ES-I3 (cell line): ENCODE data around the gene CERS6.
"Not testable (repeated sequence)": the region's sequence is repeated elsewhere in the genome, so short reads cannot be mapped to it uniquely, and the experiment has no call there.

Experiments
- H3K36me3 ChIP-seq: 2 replicates; pipeline ENCODE4 v1.6.1; 2013; ENCODE audit warnings: mild to moderate bottlenecking, low read length, control low read depth, moderate library complexity; ENCODE audit not compliant: insufficient read depth
- H3K4me1 ChIP-seq: 2 replicates; pipeline ENCODE4 v1.6.1; 2013; ENCODE audit warnings: mild to moderate bottlenecking, control low read depth, low read length; ENCODE audit not compliant: insufficient read depth
- H3K9ac ChIP-seq: 2 replicates; pipeline ENCODE4 v1.6.1; 2013; ENCODE audit warnings: low read depth, mild to moderate bottlenecking, low read length, moderate library complexity
- H3K9me3 ChIP-seq: 2 replicates; pipeline ENCODE4 v1.6.1; 2013; ENCODE audit warnings: mild to moderate bottlenecking, low read length, moderate library complexity; ENCODE audit not compliant: control insufficient read depth, insufficient read depth

The CERS6 gene

DNA sequence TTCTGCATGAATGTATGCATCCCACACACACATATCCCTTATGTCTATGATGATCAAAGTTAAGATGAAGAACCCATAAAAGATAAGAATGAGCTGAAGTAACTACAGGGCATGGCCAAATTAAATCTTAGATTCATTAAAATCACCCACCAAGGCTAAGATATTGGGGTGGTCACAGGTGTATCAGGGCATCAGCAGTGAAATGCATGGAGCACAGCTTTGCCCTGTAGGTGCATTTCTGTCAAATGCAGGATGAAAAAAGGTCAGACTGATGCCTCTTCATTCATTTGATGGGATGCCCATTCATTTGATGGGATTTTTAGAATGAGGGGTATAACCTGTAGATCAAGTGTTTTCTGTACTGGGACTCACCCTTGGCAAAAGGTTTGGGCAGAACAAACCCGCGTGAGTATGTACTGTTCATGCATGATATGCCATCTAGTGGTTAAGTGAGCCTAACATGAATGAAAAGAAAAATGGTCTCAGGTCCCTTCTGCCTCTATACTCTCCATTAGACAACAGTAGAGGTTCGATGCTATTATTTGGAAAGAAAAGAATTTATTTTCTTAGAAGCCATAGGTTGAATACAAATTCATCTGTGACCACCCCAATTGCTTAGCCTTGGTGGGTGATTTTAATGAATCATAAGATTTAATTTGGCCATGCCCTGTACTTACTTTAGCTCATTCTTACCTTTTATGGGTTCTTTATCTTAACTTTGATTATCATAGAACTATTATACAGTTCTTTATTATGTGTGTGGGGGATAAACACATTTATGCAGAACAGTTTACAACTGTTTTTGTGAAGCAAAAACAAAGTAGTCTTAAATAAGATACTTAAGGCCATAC lies 303.1 kb downstream of the CERS6 start:
- Histone ChIP-seq H3K4me1 (no peaks in the 10 kb centered on the region), H3K9ac (no peak overlapping the region), H3K36me3 (no peaks in the 10 kb centered on the region), H3K9me3 (no peaks in the 10 kb centered on the region)

- Histone ChIP-seq H3K36me3 (0 out of 2 replicates have a peak, but pooled peaks cover 2% of the 10 kb centered on the region), H3K9me3 (peaks cover 2% of the 10 kb centered on the region; the same call in 1 of the 2 replicates), H3K4me1 (0 out of 2 replicates have a peak, but pooled peaks cover 5% of the 10 kb centered on the region), H3K9ac (no peak overlapping the region)
Observed at GRCh38 chr2:168765401-168765800, 309.3 kb downstream of the CERS6 start.

GRCh38 chr2:168766600-168766999 lies 310.5 kb downstream of the CERS6 start:
- H3K9ac ChIP-seq, result no peak overlapping the region
- peaks cover 2% of the 10 kb centered on the region; the same call in 1 of the 2 replicates for H3K9me3 ChIP-seq
- 0 out of 2 replicates have a peak, but pooled peaks cover 2% of the 10 kb centered on the region for H3K36me3 ChIP-seq
- H3K4me1 ChIP-seq, result 0 out of 2 replicates have a peak, but pooled peaks cover 5% of the 10 kb centered on the region

DNA sequence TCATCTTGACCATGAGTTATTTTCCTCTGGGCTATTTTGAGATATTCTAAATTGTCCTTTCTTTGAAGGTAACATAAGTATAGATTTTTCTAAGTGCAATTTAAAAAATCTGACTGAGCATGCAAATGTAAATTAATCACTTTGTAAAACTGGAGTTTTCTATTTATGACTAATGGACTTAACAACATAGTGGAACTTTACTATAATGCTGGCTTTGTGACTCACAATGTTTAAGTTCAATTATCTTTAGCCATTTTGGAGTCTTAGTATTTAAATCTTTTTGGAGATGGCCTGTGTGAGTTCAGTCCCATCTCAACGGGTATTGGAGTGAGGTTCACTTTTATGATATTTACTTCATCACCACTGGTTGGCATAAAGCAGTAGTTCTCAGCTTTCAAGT lies 311.2 kb downstream of the CERS6 start:
- peaks cover 2% of the 10 kb centered on the region; the same call in 1 of the 2 replicates for H3K9me3 ChIP-seq
- 0 out of 2 replicates have a peak, but pooled peaks cover 2% of the 10 kb centered on the region for H3K36me3 ChIP-seq
- H3K4me1 ChIP-seq, result 0 out of 2 replicates have a peak, but pooled peaks cover 5% of the 10 kb centered on the region
- H3K9ac ChIP-seq, result no peak overlapping the region

- not testable (repeated sequence) for H3K9ac ChIP-seq, H3K4me1 ChIP-seq, H3K9me3 ChIP-seq, H3K36me3 ChIP-seq
Observed at GRCh38 chr2:168768357-168768756, 312.3 kb downstream of the CERS6 start.

- H3K4me1 ChIP-seq, result peaks cover 10% of the 10 kb centered on the region; the same call in 1 of the 2 replicates
- no peak overlapping the region for H3K9ac ChIP-seq
- H3K36me3 ChIP-seq, result 0 out of 2 replicates have a peak, but pooled peaks cover 2% of the 10 kb centered on the region
- H3K9me3 ChIP-seq, result peaks cover 5% of the 10 kb centered on the region; the same call in 1 of the 2 replicates
Observed at GRCh38 chr2:168770796-168771195, 314.7 kb downstream of the CERS6 start.

- H3K9me3 ChIP-seq, result peaks cover 5% of the 10 kb centered on the region; the same call in 1 of the 2 replicates
- peaks cover 5% of the 10 kb centered on the region; the same call in 1 of the 2 replicates for H3K4me1 ChIP-seq
- no peak overlapping the region for H3K9ac ChIP-seq
- H3K36me3 ChIP-seq, result 0 out of 2 replicates have a peak, but pooled peaks cover 2% of the 10 kb centered on the region
Observed at GRCh38 chr2:168772704-168773103, 316.6 kb downstream of the CERS6 start.

GRCh38 chr2:168773128-168773527 lies 317.1 kb downstream of the CERS6 start:
- Histone ChIP-seq H3K36me3 (0 out of 2 replicates have a peak, but pooled peaks cover 2% of the 10 kb centered on the region), H3K4me1 (peaks cover 5% of the 10 kb centered on the region; the same call in 1 of the 2 replicates), H3K9me3 (peaks cover 5% of the 10 kb centered on the region; the same call in 1 of the 2 replicates), H3K9ac (no peak overlapping the region)

DNA sequence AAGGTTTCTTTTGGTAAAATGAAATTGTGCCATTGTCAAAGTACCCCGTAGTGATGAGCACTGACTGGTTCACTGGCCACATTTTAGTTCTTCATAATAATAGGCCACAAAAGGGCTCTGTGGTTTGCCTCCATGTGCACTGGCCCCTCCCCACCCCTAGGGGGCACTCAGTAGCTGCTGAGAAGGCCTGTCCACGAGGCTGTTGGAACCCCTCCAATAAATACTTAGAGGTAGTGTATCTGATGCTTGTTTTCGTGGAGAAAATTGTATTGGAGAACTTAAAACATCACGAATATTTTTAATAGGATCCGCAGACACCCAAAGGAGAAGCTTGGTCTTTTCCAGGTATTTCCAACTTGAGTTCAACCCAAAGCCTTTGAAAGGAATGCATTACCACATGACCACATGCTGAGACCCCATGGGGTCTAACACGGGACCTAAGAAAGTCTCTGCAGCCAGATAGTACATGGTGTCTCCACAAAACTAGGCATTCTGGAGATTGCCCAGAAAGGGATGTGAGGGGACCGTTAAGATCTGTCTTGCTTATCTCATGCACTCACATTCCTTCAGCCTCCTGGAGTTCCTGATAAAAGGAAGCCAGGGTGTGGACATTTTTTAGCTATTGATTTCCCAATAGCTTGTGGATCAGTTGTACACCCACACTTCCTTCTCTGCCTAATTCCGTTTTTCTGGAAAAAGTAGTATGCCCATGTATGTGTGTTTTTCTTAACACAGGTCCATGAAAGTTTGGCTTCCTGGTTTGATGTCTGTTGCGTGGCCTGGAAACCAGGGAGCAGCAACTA lies 317.8 kb downstream of the CERS6 start:
- H3K9ac ChIP-seq, result no peak overlapping the region

DNA sequence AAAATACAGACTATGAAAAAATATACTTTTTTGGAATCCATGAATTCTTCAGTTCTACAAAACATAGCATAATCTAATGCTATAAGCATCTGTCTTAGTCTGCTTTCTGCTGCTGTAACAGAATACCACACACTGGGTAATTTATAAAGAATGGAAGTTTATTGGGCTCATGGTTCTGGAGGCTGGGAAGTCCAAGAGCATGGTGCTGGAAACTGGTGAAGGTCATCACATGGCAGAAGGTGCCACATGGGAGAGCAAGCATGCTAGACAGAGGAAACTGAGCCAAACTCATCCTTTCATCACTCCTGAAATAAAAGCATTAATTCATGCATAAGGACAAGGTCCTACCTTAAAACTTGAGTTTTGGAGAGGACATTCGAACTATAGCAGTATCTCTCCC lies 319.8 kb downstream of the CERS6 start:
- Histone ChIP-seq H3K4me1 (peaks cover 7% of the 10 kb centered on the region), H3K9ac (no peak overlapping the region), H3K36me3 (no peaks in the 10 kb centered on the region), H3K9me3 (0 out of 2 replicates have a peak, but pooled peaks cover 3% of the 10 kb centered on the region)

More for the DNA sequence above, 317.8 kb downstream of the CERS6 start:
- H3K36me3 ChIP-seq, result 0 out of 2 replicates have a peak, but pooled peaks cover 2% of the 10 kb centered on the region
- H3K9me3 ChIP-seq, result peaks cover 5% of the 10 kb centered on the region; the same call in 1 of the 2 replicates
- peaks cover 5% of the 10 kb centered on the region; the same call in 1 of the 2 replicates for H3K4me1 ChIP-seq

DNA sequence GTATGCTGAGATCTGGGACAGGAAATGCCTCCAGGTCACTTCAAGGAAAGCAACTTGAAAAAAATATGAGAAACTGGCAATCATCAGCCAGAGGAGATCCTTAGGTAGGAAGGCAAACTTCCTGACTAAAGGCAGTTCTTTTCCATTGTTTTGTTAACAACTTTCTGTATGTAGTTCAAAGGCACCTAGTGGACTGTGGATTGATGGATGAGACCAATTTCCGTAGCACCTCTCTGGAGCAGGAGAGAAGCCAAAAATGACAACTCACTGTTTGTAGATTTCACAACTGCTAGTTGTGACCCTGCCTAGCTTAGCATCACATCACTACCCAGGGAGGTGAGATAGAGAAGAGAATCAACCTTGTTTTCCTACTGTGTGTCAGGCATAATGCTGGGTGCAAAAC lies 324.6 kb downstream of the CERS6 start:
- no peaks in the 10 kb centered on the region for H3K9me3 ChIP-seq
- H3K36me3 ChIP-seq, result no peaks in the 10 kb centered on the region
- peaks cover 12% of the 10 kb centered on the region for H3K4me1 ChIP-seq
- no peak overlapping the region for H3K9ac ChIP-seq

DNA sequence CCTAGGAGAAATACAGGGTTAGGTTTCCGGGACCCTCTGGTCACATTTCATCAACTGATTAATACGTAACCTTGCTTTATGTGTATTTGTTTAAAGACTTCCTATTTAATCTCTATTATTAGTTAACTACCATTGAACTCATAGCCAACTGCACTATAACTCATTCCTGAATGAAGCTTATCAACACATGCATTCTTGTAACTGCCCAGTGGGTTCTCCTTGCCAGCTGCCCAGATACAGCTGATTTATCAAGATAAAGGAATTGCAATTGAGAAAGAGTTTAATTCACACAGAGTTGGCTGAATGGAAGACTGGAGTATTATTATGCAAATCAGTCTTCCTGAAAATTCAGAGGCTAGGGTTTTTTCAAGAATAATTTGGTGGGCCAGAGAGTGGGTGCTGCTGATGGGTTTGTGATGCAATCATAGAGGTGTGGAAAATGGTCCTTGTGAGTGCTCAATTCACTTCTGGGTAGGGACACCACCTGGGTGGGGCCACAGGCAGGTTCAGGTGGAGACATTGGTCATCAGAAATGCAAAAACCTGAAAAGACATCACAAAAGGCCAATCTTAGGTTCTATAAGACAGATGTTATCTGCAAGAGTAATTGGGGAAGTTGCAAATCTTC lies 325.2 kb downstream of the CERS6 start:
- Histone ChIP-seq H3K4me1 (peaks cover 12% of the 10 kb centered on the region), H3K36me3 (no peaks in the 10 kb centered on the region), H3K9me3 (no peaks in the 10 kb centered on the region), H3K9ac (no peak overlapping the region)

GRCh38 chr2:168782271-168782670 lies 326.2 kb downstream of the CERS6 start:
- peaks cover 12% of the 10 kb centered on the region for H3K4me1 ChIP-seq
- H3K36me3 ChIP-seq, result no peaks in the 10 kb centered on the region
- H3K9ac ChIP-seq, result no peak overlapping the region
- H3K9me3 ChIP-seq, result no peaks in the 10 kb centered on the region

DNA sequence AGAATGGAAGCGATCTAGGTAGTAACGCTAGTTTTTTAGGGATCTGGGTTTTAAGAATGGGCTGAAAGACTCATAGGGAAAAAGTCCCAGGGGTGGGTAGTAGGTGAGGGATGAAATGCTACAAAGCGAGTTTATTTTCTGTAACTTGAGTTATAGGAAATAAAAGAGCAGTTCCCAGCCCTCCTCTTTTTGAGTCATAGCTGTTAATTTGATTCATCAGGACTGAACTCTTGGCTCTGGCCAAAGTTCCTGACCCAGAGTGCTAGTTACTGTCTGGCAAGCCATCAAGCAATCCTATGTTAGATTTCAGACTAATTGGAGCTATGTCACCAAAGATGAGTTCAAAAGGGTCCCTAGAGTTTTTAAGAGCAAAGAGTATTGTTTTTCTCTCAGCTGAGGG lies 328.9 kb downstream of the CERS6 start:
- Histone ChIP-seq H3K36me3 (no peaks in the 10 kb centered on the region), H3K4me1 (peaks cover 12% of the 10 kb centered on the region), H3K9ac (no peak overlapping the region), H3K9me3 (no peaks in the 10 kb centered on the region)
